ENCODE data around the gene CAMK2B.

Gene CAMK2B

DNA sequence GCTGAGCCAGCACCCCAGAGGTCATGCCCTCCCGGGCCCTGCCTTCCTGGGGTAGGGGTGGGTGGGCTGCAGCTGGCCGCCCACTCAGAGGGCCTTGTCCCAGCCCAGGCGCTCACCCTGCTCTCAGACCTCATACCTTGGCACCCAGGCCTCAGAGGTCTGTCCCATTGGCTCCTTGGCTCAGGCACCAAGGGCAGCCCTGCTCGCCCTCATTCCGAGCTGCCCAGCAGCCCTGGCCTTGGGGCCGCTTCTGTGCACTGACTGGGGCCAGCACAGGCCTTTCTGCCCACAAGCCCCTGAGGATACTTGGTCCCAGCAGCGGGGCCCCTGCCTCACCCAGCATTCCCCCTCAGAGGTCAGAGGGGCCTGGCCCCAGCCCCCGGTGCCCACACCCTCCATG is 90.3 kb downstream of the CAMK2B start:
- Mint-ChIP-seq H3K4me3 (no peak overlapping the region), H3K36me3 (ENCODE audit: low read depth) (no peaks in the 10 kb centered on the region), H3K9me3 (no peaks in the 10 kb centered on the region), H3K4me1 (no peaks in the 10 kb centered on the region), H3K27me3 (ENCODE audit: low read depth) (peaks cover 8% of the 10 kb centered on the region), H3K27ac (no peak overlapping the region)
- TF ChIP-seq, protein P1, sequence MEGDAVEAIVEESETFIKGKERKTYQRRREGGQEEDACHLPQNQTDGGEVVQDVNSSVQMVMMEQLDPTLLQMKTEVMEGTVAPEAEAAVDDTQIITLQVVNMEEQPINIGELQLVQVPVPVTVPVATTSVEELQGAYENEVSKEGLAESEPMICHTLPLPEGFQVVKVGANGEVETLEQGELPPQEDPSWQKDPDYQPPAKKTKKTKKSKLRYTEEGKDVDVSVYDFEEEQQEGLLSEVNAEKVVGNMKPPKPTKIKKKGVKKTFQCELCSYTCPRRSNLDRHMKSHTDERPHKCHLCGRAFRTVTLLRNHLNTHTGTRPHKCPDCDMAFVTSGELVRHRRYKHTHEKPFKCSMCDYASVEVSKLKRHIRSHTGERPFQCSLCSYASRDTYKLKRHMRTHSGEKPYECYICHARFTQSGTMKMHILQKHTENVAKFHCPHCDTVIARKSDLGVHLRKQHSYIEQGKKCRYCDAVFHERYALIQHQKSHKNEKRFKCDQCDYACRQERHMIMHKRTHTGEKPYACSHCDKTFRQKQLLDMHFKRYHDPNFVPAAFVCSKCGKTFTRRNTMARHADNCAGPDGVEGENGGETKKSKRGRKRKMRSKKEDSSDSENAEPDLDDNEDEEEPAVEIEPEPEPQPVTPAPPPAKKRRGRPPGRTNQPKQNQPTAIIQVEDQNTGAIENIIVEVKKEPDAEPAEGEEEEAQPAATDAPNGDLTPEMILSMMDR (IDR thresholded peaks at IDR 0.05; ENCODE audit: unreplicated experiment in 3 of 3), result no peak

DNA sequence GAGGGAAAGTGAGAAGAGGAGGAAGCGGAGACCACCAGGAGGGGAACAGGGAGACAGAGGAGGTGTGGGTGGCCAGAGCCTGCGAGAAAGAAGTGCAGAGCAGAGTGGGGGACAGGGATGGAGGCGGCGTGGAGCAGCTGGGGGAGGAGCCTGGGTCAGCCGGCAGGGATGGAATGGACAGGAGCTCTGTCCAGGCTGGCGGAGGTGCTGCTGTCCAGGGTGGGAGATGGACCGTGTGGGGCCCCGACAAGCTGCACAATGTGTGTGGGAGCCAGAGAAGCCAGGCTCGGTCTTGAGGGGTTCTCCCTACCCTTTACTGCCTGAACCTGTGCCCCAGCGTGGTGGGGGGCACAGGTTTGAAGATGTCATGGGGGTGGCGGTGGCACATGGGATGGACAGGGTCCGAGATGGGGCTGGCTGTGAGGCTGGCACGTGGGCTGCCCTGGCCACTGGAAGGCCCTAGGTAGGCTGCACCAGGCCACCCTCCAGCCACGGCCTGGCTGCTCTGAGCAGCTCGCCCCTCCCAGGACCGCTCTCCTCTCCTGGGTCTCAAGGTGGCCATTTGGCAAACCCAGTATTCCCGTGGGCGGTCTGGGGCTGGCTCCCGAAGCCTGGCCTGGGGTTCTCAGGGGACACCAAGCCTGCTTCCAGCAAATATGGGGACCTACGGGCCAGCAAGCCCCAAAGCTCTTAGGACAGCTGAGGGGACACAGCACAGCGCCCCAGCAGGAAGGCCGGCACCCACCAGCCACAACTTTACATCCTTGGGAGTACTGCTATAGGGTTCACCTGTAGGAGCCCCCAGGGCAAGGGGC is 92.3 kb downstream of the CAMK2B start:
- no peaks in the 10 kb centered on the region for H3K36me3 Mint-ChIP-seq (ENCODE audit: low read depth)
- no peaks in the 10 kb centered on the region for H3K9me3 Mint-ChIP-seq
- TF ChIP-seq, protein P1 (IDR thresholded peaks at IDR 0.05; ENCODE audit: unreplicated experiment in 3 of 3), result no peak
- peaks cover 8% of the 10 kb centered on the region for H3K27me3 Mint-ChIP-seq (ENCODE audit: low read depth)
- no peak overlapping the region for H3K4me3 Mint-ChIP-seq
- H3K4me1 Mint-ChIP-seq, result no peaks in the 10 kb centered on the region
- no peak overlapping the region for H3K27ac Mint-ChIP-seq

DNA sequence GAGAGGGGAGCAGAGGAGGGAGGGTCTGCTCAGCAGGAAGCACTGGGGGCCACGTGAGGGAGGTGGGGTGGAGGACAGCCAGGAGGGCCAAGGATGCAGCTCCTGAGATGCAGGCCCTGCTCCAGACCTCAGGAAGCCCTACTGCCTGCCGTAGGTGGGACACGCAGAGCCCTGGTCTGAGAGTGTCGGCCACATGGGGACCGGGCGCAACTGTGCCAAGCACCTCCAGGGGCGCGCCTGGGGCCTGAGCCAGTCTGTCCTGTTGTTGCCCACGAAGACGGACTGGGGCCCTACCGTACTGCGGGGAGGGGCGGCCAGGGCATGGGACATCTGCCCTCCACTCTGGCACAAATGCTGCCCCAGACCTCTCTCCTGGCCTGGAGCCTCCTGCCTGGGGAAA is 93.0 kb downstream of the CAMK2B start:
- Mint-ChIP-seq H3K4me3 (no peak overlapping the region), H3K4me1 (no peaks in the 10 kb centered on the region), H3K36me3 (ENCODE audit: low read depth) (no peaks in the 10 kb centered on the region), H3K27me3 (ENCODE audit: low read depth) (peaks cover 8% of the 10 kb centered on the region), H3K27ac (no peak overlapping the region), H3K9me3 (no peaks in the 10 kb centered on the region)
- TF ChIP-seq, protein P1 (IDR thresholded peaks at IDR 0.05; ENCODE audit: unreplicated experiment in 3 of 3), result no peak

DNA sequence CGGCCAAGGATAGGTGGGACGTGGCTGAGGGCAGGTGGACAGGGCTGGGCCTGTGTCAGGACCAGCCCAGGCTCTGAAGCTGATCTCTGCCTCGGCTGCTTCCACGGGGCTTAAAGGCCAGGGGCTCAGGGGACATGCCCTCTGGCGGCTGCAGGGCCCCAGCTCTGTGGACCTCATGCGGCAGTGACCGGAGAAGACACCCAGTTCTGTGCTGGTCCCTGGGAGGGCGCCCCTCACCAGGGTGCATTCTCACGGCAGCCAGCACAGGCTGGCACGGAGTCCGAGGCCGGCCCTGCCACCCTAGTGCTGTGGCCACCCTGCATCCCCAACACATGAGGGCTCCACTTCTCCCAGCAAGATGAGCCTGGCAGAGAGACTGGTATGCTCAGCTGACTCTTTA is 94.3 kb downstream of the CAMK2B start:
- H3K36me3 Mint-ChIP-seq (ENCODE audit: low read depth), result no peaks in the 10 kb centered on the region
- TF ChIP-seq, protein P1 (IDR thresholded peaks at IDR 0.05; ENCODE audit: unreplicated experiment in 3 of 3), result no peak
- no peak overlapping the region for H3K4me3 Mint-ChIP-seq
- no peak overlapping the region for H3K27ac Mint-ChIP-seq
- peaks cover 3% of the 10 kb centered on the region for H3K4me1 Mint-ChIP-seq
- H3K27me3 Mint-ChIP-seq (ENCODE audit: low read depth), result peaks cover 3% of the 10 kb centered on the region
- H3K9me3 Mint-ChIP-seq, result no peaks in the 10 kb centered on the region

DNA sequence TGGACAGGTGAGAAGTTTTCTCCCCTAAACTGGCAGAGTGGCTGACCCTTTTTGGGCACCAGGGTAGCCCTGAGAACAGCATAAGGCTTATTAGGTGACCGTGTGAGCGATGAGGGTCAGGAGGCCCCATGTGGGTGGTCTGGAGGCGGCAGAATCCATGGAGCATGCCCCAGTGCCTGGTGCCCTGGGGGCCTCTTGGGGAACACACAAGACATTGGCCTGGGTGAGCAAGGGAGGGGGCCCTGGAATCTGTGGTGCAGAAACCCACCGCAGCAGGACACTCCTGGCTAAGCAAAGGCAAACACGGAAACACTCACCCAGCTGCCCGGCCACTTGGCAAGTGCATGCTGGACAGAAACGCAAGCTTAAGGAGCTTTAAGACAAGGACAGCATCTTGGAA is 95.1 kb downstream of the CAMK2B start:
- H3K27ac Mint-ChIP-seq, result no peak overlapping the region

More for the DNA sequence above, 95.1 kb downstream of the CAMK2B start:
- Mint-ChIP-seq H3K9me3 (no peaks in the 10 kb centered on the region), H3K27me3 (ENCODE audit: low read depth) (peaks cover 3% of the 10 kb centered on the region), H3K4me1 (peaks cover 9% of the 10 kb centered on the region), H3K36me3 (ENCODE audit: low read depth) (no peaks in the 10 kb centered on the region), H3K4me3 (no peak overlapping the region)
- TF ChIP-seq, protein P1 (IDR thresholded peaks at IDR 0.05; ENCODE audit: unreplicated experiment in 3 of 3), result no peak
